GM06990 (cell line): ENCODE data around the gene KLF5.
"Not testable (repeated sequence)": the region's sequence is repeated elsewhere in the genome, so short reads cannot be mapped to it uniquely, and the experiment has no call there.

ENCODE experiments used
- DNase-seq: peaks from one replicate; pipeline ENCODE4 v3.0.0-alpha.2; 2011; ENCODE audit not compliant: insufficient read length; ENCODE audit errors: extremely low read depth
- H3K27me3 ChIP-seq: replicated peaks from 2 replicates; pipeline ENCODE4 v1.6.0; 2011; ENCODE audit warnings: low read length; ENCODE audit not compliant: control insufficient read depth, insufficient read depth
- H3K36me3 ChIP-seq: 2 replicates; pipeline ENCODE4 v1.5.1; 2011; ENCODE audit warnings: low read length; ENCODE audit not compliant: control insufficient read depth, insufficient read depth
- H3K4me3 ChIP-seq: replicated peaks from 2 replicates; pipeline ENCODE4 v1.5.1; 2011; ENCODE audit warnings: low read depth, mild to moderate bottlenecking, control low read depth, low read length
- CTCF ChIP-seq: IDR thresholded peaks from 2 replicates; pipeline ENCODE4 v1.5.1; 2011; ENCODE audit warnings: low read length, control low read depth, mild to moderate bottlenecking, inconsistent platforms; ENCODE audit not compliant: insufficient read depth, poor library complexity, severe bottlenecking

The KLF5 gene

GRCh38 chr13:73040968-73041596 lies 17.7 kb upstream of the KLF5 start:
- DNase-seq, result no peak
- TF ChIP-seq CTCF, result no peak
- no peaks in the 10 kb centered on the region for H3K36me3 ChIP-seq
- H3K4me3 ChIP-seq, result no peak overlapping the region
- no peaks in the 10 kb centered on the region for H3K27me3 ChIP-seq

DNA sequence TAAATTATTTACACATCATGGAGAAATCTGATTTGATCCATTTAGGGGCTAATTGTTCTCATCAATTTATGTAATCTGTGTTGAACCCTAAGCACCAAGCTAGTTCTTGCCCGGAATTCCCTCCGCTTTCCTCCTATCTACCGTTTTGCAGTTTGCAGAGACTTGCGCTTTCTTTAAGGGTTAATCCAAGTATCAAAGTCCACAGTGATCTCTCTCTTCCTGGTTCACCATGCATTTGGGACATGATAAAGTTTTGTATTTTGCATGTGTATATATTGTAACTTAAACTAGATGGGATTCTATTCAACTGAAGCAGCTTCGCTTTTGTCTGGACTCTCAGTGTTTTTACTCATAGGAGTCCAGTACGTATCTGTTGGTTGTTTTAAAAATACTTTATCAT lies 13.8 kb upstream of the KLF5 start:
- Histone ChIP-seq H3K36me3 (no peaks in the 10 kb centered on the region), H3K4me3 (no peak overlapping the region), H3K27me3 (no peaks in the 10 kb centered on the region)
- TF ChIP-seq CTCF, result no peak
- DNase-seq, result no peak

DNA sequence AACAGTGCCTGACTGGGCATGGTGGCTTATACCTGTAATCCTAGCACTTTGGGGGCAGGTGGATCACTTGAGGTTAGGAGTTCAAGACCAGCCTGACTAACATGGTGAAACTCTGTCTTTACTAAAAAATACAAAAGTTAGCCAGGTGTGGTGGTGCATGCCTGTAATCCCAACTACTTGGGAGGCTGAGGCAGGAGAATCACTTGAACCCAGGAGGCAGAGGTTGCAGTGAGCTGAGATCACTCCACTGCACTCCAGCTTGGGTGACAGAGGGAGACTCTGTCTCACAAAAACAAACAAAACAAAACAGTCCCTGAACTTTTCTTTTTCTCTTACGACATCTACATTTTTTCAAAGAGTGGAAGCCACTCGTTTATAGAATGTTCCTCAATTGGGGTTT lies 10.2 kb upstream of the KLF5 start:
- H3K27me3 ChIP-seq, H3K36me3 ChIP-seq, DNase-seq, H3K4me3 ChIP-seq: not testable (repeated sequence)

DNA sequence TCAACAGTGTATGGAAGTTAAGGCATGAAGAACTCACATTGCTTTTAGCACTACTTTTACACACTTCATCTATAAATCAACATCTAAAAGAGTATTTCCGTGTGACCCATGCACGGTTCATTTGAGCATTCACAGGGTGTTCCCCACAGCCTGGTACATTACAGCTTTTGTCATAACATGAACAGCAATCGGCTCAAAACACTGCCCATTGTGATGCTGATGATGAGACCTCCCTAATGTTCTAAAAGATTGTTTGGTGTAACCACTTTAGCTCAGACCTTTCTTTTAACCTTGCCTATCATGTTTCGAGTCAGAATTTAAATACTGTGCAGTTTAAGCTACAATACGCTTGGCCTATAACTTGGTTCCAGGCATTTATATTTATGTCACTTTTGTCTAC lies 4.1 kb upstream of the KLF5 start:
- Histone ChIP-seq H3K27me3 (no peaks in the 10 kb centered on the region), H3K36me3 (no peaks in the 10 kb centered on the region), H3K4me3 (no peak overlapping the region)
- no peak for DNase-seq
- TF ChIP-seq CTCF, result no peak

GRCh38 chr13:73055813-73056564 lies 2.8 kb upstream of the KLF5 start:
- no peaks in the 10 kb centered on the region for H3K27me3 ChIP-seq
- H3K4me3 ChIP-seq, result no peak overlapping the region
- no peaks in the 10 kb centered on the region for H3K36me3 ChIP-seq
- no peak for TF ChIP-seq CTCF
- DNase-seq, result no peak

- no peak for TF ChIP-seq CTCF
- Histone ChIP-seq H3K36me3 (no peaks in the 10 kb centered on the region), H3K27me3 (no peaks in the 10 kb centered on the region), H3K4me3 (no peak overlapping the region)
- no peak for DNase-seq
These were observed 2.2 kb upstream of the KLF5 start for GRCh38 chr13:73056565-73056962.
